OCI-LY3 (cell line): ENCODE measurements around the gene CRYGN.

Experiments used
- CTCF ChIP-seq: fragments of 200-600, 300-600 bp; sonication (generic); IDR thresholded peaks from 2 replicates; pipeline ENCODE4 v1.5.1; 2014; ENCODE audit warnings: antibody characterized with exemption, low read length, low read depth
- EZH2phosphoT487 ChIP-seq: fragments of 200-600 bp; shearing (Covaris generic); IDR thresholded peaks from 2 replicates; pipeline ENCODE4 v1.6.1; 2018; ENCODE audit warnings: antibody characterized with exemption, mixed run types, low read depth

DNA sequence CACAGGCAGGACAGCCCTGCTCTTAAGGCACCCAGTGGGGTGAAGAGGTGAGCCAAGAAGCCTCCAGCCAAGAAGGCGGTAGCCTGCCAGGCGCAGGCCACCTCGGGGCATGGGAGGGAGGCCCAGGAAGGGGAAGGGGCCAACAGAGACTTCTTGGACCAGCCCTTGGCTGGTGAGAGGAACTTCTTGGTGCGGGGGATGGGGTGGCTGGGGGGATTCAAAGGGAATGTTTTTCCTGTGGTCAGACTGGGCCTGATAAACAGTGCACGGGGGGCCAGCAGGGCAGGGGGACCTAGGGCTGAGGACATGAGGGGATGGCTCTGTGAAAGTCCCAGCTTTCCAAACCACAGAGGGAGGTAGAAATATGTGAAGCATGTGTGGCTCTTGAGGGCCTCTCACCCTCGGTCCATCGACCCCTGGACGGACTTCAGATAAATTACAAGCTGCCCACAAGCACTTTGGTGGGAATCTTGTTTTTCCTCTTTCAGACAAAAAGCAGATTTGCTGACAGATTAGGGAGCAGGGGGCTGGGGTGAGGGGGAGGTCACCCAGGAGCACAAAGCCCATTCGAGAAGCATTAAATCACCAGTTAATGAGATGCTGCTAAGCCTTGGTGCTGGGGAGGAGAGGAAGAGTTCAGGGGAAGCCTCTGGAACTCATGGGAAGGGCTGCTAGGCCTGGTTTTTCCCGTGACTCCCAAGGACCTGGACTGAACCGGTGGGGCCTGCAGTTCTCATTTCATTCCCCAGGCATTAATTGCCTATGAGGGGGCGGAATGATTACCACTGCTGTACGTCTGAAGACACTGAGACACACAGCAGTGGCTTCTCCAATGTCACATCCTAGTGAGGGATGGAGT lies 11.3 kb downstream of the CRYGN start:
- TF ChIP-seq CTCF (no peak), EZH2phosphoT487 (no peak)
